Limb (tissue), 2 donors: ENCODE data around the gene DDX31.

Experiments
- DNase-seq, 2 donors: peaks; one replicate each; pipeline ENCODE4 v3.0.0-alpha.2; 2016; ENCODE audit errors: extremely low spot score in 2 of 2

DDX31 gene

DNA sequence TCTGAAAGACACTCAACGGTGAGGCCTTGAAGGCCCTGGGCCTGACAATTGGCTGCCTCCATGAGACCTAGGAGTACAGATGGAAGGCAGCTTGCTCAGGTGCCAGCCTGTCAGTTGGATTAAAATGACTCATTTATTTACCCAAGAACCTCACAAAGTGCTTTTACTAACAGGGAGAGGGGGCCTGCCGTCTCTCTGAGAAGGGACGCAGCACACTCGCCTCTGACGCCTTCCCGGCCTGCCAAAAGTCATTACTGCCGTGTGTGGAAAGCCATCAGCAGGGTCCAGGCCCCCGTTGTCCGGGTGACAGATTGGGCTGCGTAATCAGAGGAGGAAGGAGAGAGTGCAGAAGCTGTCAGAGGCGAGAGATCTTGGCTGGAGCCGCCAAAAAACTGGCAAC is 32.4 kb downstream of the DDX31 start:
- no peak for DNase-seq

DNA sequence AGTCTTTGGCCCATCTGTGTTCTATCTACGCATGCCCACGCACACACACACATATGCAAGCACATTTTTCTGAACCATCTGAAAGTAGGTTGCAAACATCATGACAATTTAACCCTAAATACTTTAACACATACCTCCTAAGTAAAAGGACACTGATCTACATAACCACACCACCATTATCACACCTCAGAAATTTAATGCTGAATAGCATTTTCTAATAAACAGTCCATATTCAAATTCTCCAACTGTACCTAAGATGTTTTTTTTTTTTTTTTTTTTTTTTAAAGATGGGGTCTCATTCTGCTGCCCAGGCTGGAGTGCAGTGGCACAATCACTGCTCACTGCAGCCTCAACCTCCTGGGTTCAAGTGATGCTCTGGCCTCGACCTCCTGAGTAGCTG is 35.5 kb downstream of the DDX31 start:
- no peak for DNase-seq

DNA sequence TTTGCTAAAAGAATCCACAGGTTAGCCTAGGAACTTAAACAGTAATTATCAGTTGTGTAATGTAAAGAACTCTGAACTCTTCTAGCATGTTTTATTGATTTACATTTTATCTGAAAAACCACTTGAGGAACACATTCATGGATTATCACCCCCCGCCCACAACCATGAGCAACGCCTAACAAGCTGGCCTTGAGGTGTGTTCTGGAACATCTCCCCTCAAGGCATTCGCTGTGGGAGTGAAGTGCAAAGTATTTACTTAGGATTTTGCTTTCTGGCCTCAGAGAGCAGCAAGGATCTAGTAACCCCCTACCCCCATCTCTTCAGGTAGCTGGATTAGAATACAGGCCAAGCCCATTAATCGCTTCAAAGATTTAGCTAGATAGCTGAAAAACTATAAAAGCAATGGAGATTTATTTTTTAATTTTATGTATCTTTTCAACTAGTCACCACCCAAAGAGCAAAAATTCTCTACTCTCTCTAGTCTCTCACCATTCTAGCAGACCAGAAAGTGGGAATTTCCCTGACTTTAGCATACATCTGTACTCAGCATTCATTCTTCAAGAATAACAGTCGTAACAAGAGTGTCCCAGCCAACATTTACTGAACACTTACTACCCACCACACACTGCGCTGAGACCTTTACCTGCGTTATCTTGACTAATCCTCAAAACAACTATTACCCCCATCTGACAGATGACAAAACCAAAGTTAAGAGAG is 37.2 kb downstream of the DDX31 start:
- DNase-seq: no peak

DNA sequence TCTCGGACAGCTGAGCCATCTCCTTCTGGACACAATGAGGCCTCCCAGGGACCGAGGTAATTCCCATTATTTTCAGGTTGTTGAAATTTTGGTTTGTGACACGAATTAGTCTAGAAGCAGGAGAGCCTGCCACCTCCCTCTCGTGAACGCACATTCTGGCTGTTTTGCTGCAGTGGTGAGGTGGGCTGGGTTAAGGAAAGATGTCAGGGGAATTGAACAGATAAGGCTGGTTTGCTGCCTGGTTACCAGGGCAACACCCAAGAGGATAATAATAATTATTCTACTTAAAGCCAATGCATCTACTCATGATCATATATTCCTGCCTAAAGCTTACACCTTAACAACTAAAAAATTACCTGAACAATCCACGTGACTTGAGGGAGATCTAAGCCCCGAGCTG is 38.1 kb downstream of the DDX31 start:
- no peak for DNase-seq

DNA sequence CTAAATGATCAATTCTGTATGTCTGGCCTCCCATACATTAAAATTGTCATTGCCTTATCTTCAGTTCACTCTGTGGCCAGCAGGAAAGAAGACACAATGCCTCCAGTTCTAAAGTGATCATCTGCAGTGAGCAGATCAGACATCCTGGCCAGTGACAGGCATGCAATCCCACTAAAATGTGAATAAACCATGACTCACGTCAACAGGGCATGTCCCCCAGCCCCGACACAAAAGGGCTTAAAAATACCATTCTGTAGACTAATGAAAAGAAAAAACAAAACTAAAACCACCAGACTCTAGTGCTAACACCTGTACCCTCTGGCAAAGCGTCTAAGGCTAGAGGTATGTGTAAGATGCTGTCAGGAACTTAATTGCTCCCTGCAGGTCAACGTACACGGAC is 38.5 kb downstream of the DDX31 start:
- no peak for DNase-seq

DNA sequence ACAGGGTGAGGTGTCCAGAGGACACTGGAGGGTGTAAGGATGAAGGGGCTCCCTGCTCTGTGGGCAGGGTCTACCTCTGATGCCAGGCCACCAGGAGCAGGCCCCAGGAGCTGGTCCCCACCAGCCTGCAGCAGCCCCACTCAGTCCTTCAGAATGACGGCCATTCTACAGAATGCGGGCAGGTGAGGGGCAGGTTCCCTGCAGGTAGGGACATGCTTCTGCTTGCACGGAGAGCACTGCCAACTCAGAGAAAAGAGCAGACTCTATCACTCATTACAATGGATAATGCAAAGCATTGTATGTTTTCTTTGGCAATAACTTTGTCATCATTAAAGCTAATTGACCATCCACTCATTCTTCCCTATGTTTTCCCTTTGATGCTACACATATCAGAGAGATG is 39.0 kb downstream of the DDX31 start:
- no peak for DNase-seq

DNA sequence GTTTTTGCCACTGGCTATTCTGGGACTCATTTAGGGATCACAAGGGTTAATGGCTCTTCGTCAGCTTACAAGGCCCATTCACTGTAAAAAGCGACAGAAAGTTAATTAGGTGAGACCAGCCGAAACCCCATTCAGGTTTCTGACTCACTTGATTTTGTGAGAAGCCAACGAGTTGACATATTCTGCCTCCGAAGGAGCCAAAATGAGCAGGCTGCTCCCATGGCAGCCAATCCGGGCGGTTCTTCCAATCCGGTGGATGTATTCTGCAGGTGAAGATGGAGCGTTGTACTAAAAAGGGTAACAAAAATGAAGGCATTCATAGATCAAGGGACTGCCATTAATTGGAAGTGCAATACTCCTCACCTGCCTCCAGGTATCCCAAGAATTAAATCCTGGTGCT is 39.7 kb downstream of the DDX31 start:
- DNase-seq: no peak

DNA sequence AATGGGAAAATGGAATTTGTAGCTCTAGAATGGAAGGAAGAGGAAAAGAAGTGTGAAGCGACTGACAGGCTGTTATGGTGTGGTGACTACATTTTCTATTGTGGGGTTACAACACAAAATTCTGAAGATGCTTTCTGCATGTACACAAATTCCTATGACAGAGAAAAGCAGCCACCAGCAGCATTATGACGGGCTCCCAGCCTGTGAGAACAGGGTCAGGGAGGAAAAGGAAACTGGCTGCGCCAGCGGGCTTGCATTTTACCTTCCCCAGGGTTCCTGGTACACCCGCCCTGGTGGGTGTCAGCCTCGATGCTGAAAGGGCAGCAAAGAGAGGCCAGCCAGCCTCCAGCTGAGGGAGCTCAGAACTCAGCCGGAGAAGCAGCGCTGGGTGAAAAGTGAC is 41.0 kb downstream of the DDX31 start:
- no peak for DNase-seq

DNA sequence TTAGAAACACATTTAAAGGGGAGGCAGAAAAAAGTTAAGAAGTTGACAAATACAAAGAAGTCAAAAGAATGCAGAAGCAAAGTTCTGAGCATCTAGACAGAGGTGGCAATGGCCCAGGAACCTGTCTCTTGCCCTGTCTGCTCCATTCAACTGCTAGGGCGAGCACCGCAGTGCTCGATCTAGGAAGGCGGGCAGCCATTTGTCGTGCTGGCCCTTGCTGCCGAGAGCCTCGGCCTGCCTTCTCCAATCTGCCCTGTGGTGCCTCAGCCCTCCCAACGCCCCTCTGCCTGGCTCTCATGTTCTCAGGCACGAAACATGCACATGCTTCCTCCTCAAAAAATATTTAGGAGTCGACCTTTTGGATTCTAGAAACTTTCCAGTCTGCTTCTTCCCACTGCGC is 42.2 kb downstream of the DDX31 start:
- DNase-seq: no peak

DNA sequence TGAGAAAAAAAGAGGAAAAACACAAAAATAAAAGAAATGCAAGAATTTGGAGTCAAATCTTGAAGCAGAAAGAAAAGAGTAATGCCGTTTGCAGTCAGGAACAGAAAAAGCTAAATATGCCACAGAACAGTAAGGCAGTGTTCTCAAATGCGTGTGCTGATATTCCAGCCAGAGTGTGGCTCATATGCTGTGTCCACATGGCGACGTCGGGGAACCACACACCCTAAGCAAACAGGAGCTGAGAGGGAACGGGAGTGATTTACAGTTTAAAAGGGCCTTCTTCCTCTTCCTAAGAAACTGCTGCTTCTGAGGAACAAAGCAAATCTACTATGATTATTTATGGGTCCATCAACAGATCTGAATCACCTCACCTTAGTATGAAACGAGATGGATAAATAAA is 42.7 kb downstream of the DDX31 start:
- no peak for DNase-seq

DNA sequence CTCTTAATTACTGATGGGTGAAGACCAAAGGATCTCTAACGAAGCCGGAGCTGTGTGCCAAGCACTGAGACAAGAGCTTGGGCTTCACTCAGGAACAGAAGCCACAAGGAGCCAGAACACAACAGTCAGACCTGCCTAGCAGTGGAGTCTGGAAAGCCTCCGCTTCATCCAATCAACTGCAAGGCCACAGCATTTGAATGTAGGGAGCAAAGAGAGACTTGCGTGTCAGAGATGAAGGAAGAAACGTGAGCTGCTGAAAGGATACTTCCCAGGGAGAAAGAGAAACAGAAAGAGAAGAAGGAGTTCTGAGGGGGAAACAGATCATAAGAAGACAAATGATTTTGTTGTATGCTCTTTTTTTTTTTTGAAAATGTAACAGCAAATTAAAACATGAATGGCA is 43.5 kb downstream of the DDX31 start:
- DNase-seq: no peak

DNA sequence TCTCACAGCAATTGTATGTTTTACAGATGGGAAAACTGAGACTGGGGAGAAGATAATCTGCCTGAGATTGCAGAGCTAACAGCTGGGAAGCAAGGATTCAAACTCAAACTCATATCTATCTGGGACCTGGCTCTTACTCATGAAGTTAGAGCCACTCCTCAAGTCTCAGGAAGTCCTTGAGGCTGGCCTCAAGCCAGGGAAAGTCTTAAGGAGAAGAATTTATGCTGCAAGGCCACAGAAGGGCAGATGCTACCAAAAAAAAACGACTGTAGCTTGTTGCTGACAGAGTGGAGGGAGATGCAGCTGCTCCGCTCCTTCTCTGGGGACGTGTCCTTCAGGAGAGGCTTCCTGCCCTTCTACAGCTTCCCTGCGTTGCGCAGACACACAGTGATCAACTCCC is 47.6 kb downstream of the DDX31 start:
- DNase-seq: no peak

DNA sequence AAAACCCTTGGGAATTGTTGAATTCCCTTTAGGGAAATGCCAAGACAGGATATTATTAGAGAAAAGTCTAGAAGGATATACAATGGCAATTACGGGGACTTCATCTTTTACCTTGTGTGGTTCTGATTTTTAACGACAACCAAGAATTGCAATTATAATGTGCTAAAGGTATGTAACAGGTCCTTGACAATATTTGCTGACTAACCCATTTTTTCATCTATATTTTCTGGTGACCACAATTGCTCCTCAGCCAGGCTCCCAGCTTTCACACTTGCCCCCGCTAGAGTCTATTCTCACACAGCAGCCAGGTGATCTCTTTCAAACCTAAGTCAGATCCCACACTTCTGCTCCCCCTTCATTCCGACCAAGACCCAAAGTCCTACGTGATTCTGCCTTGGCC is 53.1 kb downstream of the DDX31 start:
- DNase-seq: no peak

DNA sequence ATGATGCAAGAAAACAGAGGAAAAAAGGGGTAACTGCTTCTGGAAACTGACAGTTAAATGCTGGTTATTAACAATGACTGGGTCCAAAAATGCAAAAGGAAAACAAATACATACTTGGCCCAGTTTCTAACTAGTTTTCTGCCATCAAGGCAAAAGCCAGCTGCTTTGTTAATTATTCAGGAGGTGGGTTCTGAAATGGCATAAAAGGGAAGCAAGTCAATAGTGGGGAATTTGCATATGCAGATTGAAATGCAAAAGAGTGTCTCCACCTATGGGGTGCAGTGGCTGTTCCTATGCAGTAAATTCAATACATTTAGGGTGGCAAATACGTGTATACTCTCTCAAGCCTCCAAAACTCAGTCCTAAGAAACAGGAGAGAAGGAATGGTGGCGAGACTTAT is 54.0 kb downstream of the DDX31 start:
- no peak for DNase-seq

DNA sequence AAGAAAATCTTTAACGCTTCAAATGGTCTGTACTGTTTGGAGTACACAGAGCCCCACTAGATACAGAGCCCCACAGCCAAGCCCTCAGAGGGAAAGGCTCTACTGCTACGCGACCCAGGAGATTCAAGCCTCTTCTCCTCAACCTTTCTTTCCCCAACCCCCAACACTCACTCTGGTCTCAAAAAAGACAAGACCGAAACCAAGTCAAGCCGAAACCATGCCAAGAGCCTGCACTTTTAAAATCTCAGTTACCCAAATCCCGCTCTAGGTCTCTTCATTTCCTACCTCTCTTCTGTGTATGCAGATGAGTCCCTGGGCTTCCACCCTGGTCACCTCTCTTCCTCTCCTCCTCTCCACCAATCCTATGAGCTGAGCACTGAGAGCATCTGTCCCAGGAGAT is 55.5 kb downstream of the DDX31 start:
- no peak for DNase-seq

DNA sequence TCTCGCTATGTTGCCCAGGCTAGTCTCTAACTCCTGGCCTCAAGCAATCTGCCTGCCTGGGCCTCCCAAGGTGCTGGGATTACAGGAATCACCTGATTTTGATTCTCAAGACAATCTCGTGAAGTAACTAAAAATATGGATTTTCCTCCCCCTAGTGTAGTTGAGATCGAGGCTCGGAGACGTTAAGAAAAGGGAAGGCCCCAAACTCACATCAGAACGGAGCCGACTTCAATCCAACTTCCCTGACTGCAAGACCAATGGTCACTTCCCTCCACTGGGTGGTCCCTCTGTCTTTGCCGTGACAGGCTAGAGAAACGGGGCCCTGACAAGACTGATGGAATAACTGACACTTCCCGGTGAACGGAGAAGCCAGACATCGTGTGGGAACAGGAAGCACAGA is 59.1 kb downstream of the DDX31 start:
- peak in 1 of 2 donors; percentile 14 for DNase-seq

DNA sequence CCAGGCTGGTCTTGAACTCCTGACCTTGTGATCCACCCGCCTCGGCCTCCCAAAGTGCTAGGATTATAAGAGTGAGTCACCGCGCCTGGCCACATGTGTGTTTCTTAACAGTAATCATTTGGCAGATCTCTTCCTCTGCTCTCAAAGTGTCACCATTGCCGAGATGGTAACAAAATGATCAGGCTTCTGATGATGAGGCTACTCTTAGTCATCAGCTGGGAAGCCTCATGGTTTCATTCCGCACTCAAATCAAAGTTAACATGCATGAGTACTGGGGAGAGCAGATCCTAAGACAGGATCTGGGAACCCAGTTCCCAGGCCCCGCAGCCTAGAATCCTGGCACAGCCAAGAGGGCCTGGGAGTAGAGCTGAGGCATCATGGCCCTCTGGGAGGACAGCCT is 60.0 kb downstream of the DDX31 start:
- DNase-seq: no peak

DNA sequence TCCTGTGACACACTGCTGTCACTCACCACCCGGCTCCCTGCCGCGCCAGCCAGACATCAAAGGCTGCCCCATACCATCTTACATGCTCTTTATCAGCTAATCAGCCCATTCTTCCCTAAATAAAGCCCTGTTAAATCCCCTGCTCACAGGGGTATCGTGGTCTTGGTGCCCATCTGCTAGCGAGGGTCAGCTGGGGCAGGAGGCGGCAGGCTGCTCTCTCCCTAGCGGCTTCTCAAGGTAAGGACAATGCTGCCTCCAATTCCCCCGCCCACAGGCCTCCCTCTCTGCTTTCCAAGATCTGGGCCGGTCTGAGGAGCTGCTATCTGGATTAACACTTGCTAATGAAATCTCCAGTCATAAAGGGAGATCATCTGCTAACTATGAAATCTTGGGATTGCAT is 60.6 kb downstream of the DDX31 start:
- DNase-seq: no peak

DNA sequence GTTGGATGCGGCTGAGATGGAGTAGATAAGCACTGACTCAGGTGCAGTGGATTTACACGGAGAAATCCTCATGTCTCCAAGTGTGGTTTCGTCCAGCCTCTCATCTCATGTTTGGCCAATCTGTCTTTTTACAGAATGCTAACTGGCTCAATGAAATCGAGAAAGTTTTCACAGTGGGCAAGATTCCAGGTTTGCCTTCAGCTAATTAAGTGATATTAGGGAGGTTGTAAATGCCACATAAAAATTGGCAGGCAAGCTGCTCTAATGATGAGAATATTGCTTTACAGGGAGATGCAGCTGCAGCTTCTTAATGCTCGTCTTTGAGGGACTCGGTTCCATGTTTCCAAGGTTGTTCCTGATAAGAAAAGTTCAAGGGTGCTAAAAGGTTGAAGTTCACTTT is 63.7 kb downstream of the DDX31 start:
- no peak for DNase-seq

DNA sequence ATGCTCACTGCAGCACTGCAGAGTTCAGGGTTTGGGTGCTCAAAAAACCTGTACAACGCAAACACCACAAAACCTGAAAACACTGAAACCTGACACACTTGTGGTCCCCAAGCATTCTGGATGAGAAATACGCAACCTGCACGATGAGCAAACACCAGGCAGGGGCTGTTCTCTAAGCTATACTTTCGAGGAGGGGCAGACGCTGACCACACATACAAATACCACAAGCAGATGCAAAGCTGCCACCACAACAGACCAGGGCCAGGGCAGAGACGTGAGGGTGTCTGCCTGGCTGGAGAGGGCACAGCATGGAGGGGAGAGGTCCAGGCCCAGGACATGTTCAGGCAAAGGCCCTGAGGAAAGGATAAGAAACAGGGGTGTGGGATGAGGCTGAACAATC is 64.4 kb downstream of the DDX31 start:
- DNase-seq: no peak

DNA sequence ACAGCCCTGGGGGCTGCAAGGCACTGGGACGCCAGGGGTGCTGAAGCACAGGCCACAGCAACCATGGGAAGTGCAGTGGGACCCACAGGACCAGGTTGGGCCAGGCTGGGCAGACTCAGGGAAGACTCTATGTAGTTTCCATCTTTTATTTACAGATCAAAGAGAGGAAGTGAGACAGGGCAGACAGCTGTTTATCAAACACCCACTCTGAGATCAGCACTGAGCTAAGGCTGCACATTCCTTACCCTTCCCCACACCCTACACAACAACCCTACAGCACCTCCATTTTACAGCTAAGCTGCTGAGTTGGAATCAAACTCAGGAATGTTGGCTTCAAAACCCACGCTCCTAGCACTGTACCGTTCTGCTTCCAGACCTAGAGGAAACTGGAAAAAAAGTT is 67.6 kb downstream of the DDX31 start:
- DNase-seq: no peak

DNA sequence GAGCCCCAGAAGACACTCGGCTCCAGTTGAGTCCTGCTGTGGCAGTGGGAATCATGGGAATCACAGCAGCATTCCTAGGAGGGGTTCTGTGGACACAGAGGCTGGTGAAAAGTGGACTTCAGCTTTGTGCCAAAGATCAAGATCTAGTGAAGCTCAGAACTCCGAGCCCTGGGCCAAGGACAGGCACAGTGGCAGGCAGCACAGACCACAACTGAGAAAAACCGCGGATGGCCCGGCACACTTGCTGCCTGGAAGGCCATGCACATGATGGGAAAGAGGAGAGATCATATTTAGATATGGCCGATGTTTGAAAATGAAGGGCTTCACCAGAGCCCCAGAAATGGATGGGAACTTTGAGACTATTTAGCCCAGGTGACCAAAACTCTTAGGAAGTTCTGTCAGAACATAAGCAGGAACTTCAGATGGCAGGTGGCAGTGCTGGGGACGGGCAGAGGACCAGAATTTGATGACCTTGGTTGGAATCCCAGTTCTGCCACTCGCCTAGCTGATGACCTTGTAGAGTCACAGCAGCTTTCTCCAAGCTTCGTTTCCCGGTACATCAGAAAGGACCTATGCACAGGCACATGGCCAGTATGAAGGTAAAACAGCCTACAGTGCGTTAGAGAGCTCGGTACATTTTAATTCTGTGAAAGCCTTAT is 69.3 kb downstream of the DDX31 start:
- DNase-seq: no peak

DNA sequence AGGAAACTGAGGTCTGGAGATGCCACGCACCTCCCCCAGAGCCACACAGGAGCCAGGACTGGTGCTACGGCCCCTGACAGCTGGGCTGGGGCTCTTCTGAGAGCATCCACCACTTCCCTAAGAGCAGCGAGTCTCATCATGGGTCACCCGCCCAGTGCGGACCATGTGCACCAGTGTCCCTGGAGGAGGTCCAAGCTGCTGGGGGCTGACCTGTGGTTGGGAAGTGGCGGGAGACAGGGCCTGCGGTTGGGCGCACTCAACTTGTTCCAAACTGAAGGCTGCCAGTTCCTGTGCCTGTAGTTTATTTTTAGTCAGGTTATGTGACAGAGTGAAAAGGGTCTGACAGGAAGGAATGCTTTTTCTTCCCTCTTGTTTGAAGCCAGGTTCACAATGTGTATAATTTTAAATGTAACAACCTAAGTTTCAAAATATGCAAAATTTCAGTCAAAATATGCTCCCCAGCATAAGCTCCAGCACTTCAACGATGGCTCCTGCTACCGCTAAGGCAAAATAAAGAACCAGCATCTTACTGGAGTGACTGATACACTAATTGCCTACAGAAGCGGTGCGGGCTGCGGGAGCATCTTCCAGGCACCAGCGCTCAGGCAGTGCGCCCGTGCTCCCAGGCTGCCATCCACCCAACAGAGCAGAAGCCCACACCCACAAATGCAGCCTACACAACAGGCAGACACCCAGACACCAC is 72.6 kb downstream of the DDX31 start:
- DNase-seq: no peak
